Measurements from ENCODE around the gene LRRC37A3. TPM values are rescaled to one million over a fixed set of nuclear protein-coding genes. Genes with fewer than 3 reads are reported as not detected.

Gene LRRC37A3
- 1.8 to 2.9 TPM (median 2.6 TPM) in 5 replicates for total RNA-seq (2022; extraction: Qiagen RNA extraction; ENCODE audit: low read depth)

GRCh38 chr17:64919289-64920025 is at the start of gene LRRC37A3:
Gene LRRC37A3, minus strand, starts transcription at chr17:64919478. Its CDS starts 22,221 bp downstream, at chr17:64897257.

Other genes starting within 250 kb of the LRRC37A3 start
- 35.7 to 42.6 TPM (median 37.4 TPM) in 5 replicates for gene GNA13, start 137.3 kb upstream of the LRRC37A3 start, total RNA-seq (2022; extraction: Qiagen RNA extraction; ENCODE audit: low read depth)
- gene RGS9, start 217.9 kb upstream of the LRRC37A3 start, total RNA-seq (2022; extraction: Qiagen RNA extraction; ENCODE audit: low read depth): 6.2 to 7.1 TPM (median 6.7 TPM) in 5 replicates

Data from A549 treated with CpdA at 1 μM for 4 hours (cell line).